HepG2 (cell line): ENCODE results near the gene PRRC2A. TPM values are rescaled to one million over a fixed set of nuclear protein-coding genes. Genes with fewer than 3 reads are reported as not detected.

Source experiments
- AHDC1 ChIP-seq: sonication (generic); formaldehyde crosslinking; IDR thresholded peaks from 2 replicates; pipeline ENCODE4 v1.5.1; 2020; ENCODE audit warnings: mild to moderate bottlenecking, missing genetic modification reagents, borderline replicate concordance
- GATAD2A ChIP-seq: IDR thresholded peaks from 2 replicates; pipeline ENCODE4 v1.6.1; 2016
- HOXA9 ChIP-seq: sonication (generic); formaldehyde crosslinking; IDR thresholded peaks from 2 replicates; pipeline ENCODE4 v1.8.1; 2022; ENCODE audit warnings: missing genetic modification reagents, mild to moderate bottlenecking, moderate library complexity, borderline replicate concordance
- MAFF ChIP-seq: IDR thresholded peaks from 2 replicates; pipeline ENCODE4 v1.6.1; 2011; ENCODE audit warnings: low read depth, low read length, improper control_type of control experiment
- PAXIP1 ChIP-seq: sonication (generic); formaldehyde crosslinking; conservative IDR thresholded peaks from 2 replicates; pipeline ENCODE4 v1.4.0; 2020; ENCODE audit warnings: mild to moderate bottlenecking, missing genetic modification reagents, moderate library complexity
- PHF21A ChIP-seq: sonication (generic); formaldehyde crosslinking; IDR thresholded peaks from 2 replicates; pipeline ENCODE4 v1.5.0; 2020; ENCODE audit warnings: mild to moderate bottlenecking, missing genetic modification reagents
- SALL1 ChIP-seq: sonication (generic); formaldehyde crosslinking; IDR thresholded peaks from 2 replicates; pipeline ENCODE4 v1.8.0; 2022; ENCODE audit warnings: mild to moderate bottlenecking, missing genetic modification reagents
- SSRP1 ChIP-seq: IDR thresholded peaks from 2 replicates; pipeline ENCODE4 v1.6.1; 2016; ENCODE audit warnings: control low read depth
- TBX2 ChIP-seq: sonication (generic); formaldehyde crosslinking; IDR thresholded peaks from 2 replicates; pipeline ENCODE4 v1.5.0; 2020; ENCODE audit warnings: missing genetic modification reagents, mild to moderate bottlenecking, borderline replicate concordance
- TEAD2 ChIP-seq: sonication (generic); formaldehyde crosslinking; IDR thresholded peaks from 2 replicates; pipeline ENCODE4 v1.9.0; 2021; ENCODE audit warnings: missing genetic modification reagents
- ZBTB43 ChIP-seq: sonication (generic); formaldehyde crosslinking; conservative IDR thresholded peaks from 2 replicates; pipeline ENCODE4 v1.4.0; 2020; ENCODE audit warnings: missing genetic modification reagents
- ZFP91 ChIP-seq: sonication (generic); formaldehyde crosslinking; IDR thresholded peaks from 2 replicates; pipeline ENCODE4 v1.9.0; 2022; ENCODE audit warnings: missing genetic modification reagents, mild to moderate bottlenecking, borderline replicate concordance
- ZNF12 ChIP-seq: sonication (generic); formaldehyde crosslinking; IDR thresholded peaks from 2 replicates; pipeline ENCODE4 v1.5.0; 2020; ENCODE audit warnings: missing genetic modification reagents
- ZNF224 ChIP-seq: sonication (generic); formaldehyde crosslinking; IDR thresholded peaks from 2 replicates; pipeline ENCODE4 v1.5.0; 2020; ENCODE audit warnings: mild to moderate bottlenecking, missing genetic modification reagents
- ZNF784 ChIP-seq: sonication (generic); formaldehyde crosslinking; IDR thresholded peaks from 2 replicates; pipeline ENCODE4 v1.5.1; 2020; ENCODE audit warnings: missing genetic modification reagents, mild to moderate bottlenecking, borderline replicate concordance
- polyA plus RNA-seq, 8 experiments: library from polyadenylated mRNA; depleted of rRNA in 3 of 8; stranded (reverse) in 7 of 8; unstranded in 1 of 8; fragments of >200 nt; fragmentation: Illumina TruSeq in 4 of 8; extraction: Trizol in 4 of 8; gene quantifications; 2 replicates each; pipeline versions ENCODE4 v1.2.1 to v1.2.3, GENCODE V29; 2011 to 2016; ENCODE audit warnings: low read depth in 4 of 8, missing spikeins in 1 of 8, mixed read lengths in 1 of 8; ENCODE audit not compliant: insufficient read depth in 1 of 8
- total RNA-seq, 5 experiments: library from RNA; depleted of rRNA; stranded (reverse); fragments of >200 nt; fragmentation: Illumina TruSeq; extraction: Trizol; gene quantifications; 2 replicates each; pipeline ENCODE4 v1.2.3, GENCODE V29; 2016; ENCODE audit warnings: low read depth in 1 of 5

The PRRC2A gene
- total and polyA plus RNA-seq, 2 of the 13 experiments (the other 11 are each of a cell fraction or from before 2014, with no cell fraction given): 38.9 to 47.4 TPM

- TF ChIP-seq AHDC1 (CRISPR knock-in tag): no peak; the same call in 1 of the 2 replicates
- TF ChIP-seq HOXA9 (CRISPR knock-in tag): no peak
- no peak for TF ChIP-seq MAFF
- peak; percentile 78; the same call in 1 of the 2 replicates for TF ChIP-seq TBX2
- peak; percentile 78 for TF ChIP-seq PAXIP1 (CRISPR knock-in tag)
- TF ChIP-seq ZNF224 (CRISPR knock-in tag): no peak
- peak; percentile 21; the same call in 1 of the 2 replicates for TF ChIP-seq SALL1 (CRISPR knock-in tag)
- no peak for TF ChIP-seq ZNF12 (CRISPR knock-in tag)
- peak; percentile 54; the same call in 1 of the 2 replicates for TF ChIP-seq GATAD2A
- TF ChIP-seq TEAD2: no peak
- peak; percentile 66; the same call in 1 of the 2 replicates for TF ChIP-seq ZBTB43 (CRISPR knock-in tag)
- TF ChIP-seq ZNF784 (CRISPR knock-in tag): no peak
- TF ChIP-seq PHF21A (CRISPR knock-in tag): peak; percentile 70
- no peak for TF ChIP-seq SSRP1
- TF ChIP-seq ZFP91 (CRISPR knock-in tag): 0 out of 2 replicates have a peak, but pooled peaks have one; percentile 6
Observed at GRCh38 chr6:31614684-31615578, 5.6 kb upstream of the PRRC2A start, which contains the start of gene AIF1 (continued).
